ENCODE measurements around the gene MYCBPAP. TPM values are rescaled to one million over a fixed set of nuclear protein-coding genes. Genes with fewer than 3 reads are reported as not detected.

MYCBPAP gene
- total and polyA plus RNA-seq, 2 donors from 2014 or later, result 0.72 to 2.9 TPM

GRCh38 chr17:50562242-50563091 is 54.2 kb downstream of the MYCBPAP start:
- no peaks in the 10 kb centered on the region for H3K36me3 ChIP-seq (ENCODE audit: control insufficient read depth in 2 of 3, insufficient read depth in 3 of 3, low read length in 3 of 3)
- H3K27me3 ChIP-seq (ENCODE audit: control insufficient read depth, insufficient read depth, low read length), result peaks cover 8% of the 10 kb centered on the region
- H3K9ac ChIP-seq (ENCODE audit: low read length in 3 of 3), result no peak overlapping the region
- DNase-seq, result no peak
- intact Hi-C loops (cut with DNase I), result no loop called here
- peaks cover 0 to 8% (median 7%) of the 10 kb centered on the region in 3 donors for H3K4me1 ChIP-seq (ENCODE audit: control insufficient read depth in 2 of 3, insufficient read depth in 2 of 3, low read depth in 1 of 3, low read length in 3 of 3)
- peak overlapping the region in 1 of 3 donors; percentile 6 for H3K4me3 ChIP-seq (ENCODE audit: low read length in 3 of 3)
- no peak for TF ChIP-seq CTCF (IDR thresholded peaks at IDR 0.05; ENCODE audit: borderline replicate concordance, extremely low read depth, insufficient read depth)
- H3K9me3 ChIP-seq (ENCODE audit: control insufficient read depth in 2 of 3, insufficient read depth in 1 of 3, low read length in 3 of 3), result no peaks in the 10 kb centered on the region
- H3K27ac ChIP-seq (ENCODE audit: low read depth in 2 of 2, low read length in 2 of 2), result no peak overlapping the region
- no peak for FAIRE-seq

GRCh38 chr17:50563092-50563511 is 54.9 kb downstream of the MYCBPAP start:
- Histone ChIP-seq H3K4me1 (ENCODE audit: control insufficient read depth in 2 of 3, insufficient read depth in 2 of 3, low read depth in 1 of 3, low read length in 3 of 3) (peaks cover 0 to 8% (median 7%) of the 10 kb centered on the region in 3 donors), H3K9me3 (ENCODE audit: control insufficient read depth in 2 of 3, insufficient read depth in 1 of 3, low read length in 3 of 3) (no peaks in the 10 kb centered on the region), H3K36me3 (ENCODE audit: control insufficient read depth in 2 of 3, insufficient read depth in 3 of 3, low read length in 3 of 3) (no peaks in the 10 kb centered on the region), H3K9ac (ENCODE audit: low read length in 3 of 3) (no peak overlapping the region), H3K27me3 (ENCODE audit: control insufficient read depth, insufficient read depth, low read length) (peaks cover 8% of the 10 kb centered on the region), H3K4me3 (ENCODE audit: low read length in 3 of 3) (no peak overlapping the region), H3K27ac (ENCODE audit: low read depth in 2 of 2, low read length in 2 of 2) (no peak overlapping the region)
- TF ChIP-seq CTCF (IDR thresholded peaks at IDR 0.05; ENCODE audit: borderline replicate concordance, extremely low read depth, insufficient read depth), result no peak
- intact Hi-C loops (cut with DNase I), result no loop called here
- DNase-seq (no peak), FAIRE-seq (no peak)

GRCh38 chr17:50564916-50565315 is 56.7 kb downstream of the MYCBPAP start:
- Histone ChIP-seq H3K4me1 (ENCODE audit: control insufficient read depth in 2 of 3, insufficient read depth in 2 of 3, low read depth in 1 of 3, low read length in 3 of 3) (peaks cover 0 to 2% (median under 1%) of the 10 kb centered on the region in 3 donors), H3K9ac (ENCODE audit: low read length in 3 of 3) (no peak overlapping the region), H3K9me3 (ENCODE audit: control insufficient read depth in 2 of 3, insufficient read depth in 1 of 3, low read length in 3 of 3) (no peaks in the 10 kb centered on the region), H3K36me3 (ENCODE audit: control insufficient read depth in 2 of 3, insufficient read depth in 3 of 3, low read length in 3 of 3) (no peaks in the 10 kb centered on the region), H3K4me3 (ENCODE audit: low read length in 3 of 3) (no peak overlapping the region), H3K27me3 (ENCODE audit: control insufficient read depth, insufficient read depth, low read length) (peaks cover 4% of the 10 kb centered on the region), H3K27ac (ENCODE audit: low read depth in 2 of 2, low read length in 2 of 2) (no peak overlapping the region)
- no peak for FAIRE-seq
- no peak for TF ChIP-seq CTCF (IDR thresholded peaks at IDR 0.05; ENCODE audit: borderline replicate concordance, extremely low read depth, insufficient read depth)
- intact Hi-C loops (cut with DNase I), result no loop called here
- DNase-seq, result peak; percentile 52 to 89 (median 78)

Data from kidney (tissue), 14 donors.